ENCODE measurements around the gene SLC16A5.
A peak's percentile ranks its signal among the peaks of the same experiment; 100 is the strongest.
"Not testable (repeated sequence)": the region's sequence is repeated elsewhere in the genome, so short reads cannot be mapped to it uniquely, and the experiment has no call there.

Gene SLC16A5

GRCh38 chr17:75130632-75131277 is 43.0 kb downstream of the SLC16A5 start:
- peak overlapping the region; percentile 83 for H3K4me2 ChIP-seq (ENCODE audit: insufficient read depth, low read length)
- ATAC-seq (ENCODE audit: insufficient read depth, low read depth) (peak; percentile 57), DNase-seq (peak; percentile 63)
- H3K36me3 ChIP-seq (ENCODE audit: insufficient read depth, low read length): peaks cover 30% of the 10 kb centered on the region
- peaks cover 16% of the 10 kb centered on the region for H4K20me1 ChIP-seq (ENCODE audit: insufficient read depth, low read length)
- no peak for TF ChIP-seq EZH2 (IDR thresholded peaks at IDR 0.05; ENCODE audit: borderline replicate concordance, low read depth, low read length, severe bottlenecking)
- TF ChIP-seq CTCF (IDR thresholded peaks at IDR 0.05; ENCODE audit: borderline replicate concordance, extremely low read depth, low read length, poor library complexity, severe bottlenecking): peak; percentile 34
- no peaks in the 10 kb centered on the region for H3K9me3 ChIP-seq (ENCODE audit: insufficient read depth, low read length, severe bottlenecking)
- H2AFZ ChIP-seq (ENCODE audit: low read depth, low read length): peak overlapping the region; percentile 99
- H3K4me1 ChIP-seq (ENCODE audit: insufficient read depth, low read length): peaks cover 34% of the 10 kb centered on the region
- peaks cover 30% of the 10 kb centered on the region for H3K79me2 ChIP-seq (ENCODE audit: insufficient read depth, low read length)
- H3K27ac ChIP-seq (ENCODE audit: low read length): peak overlapping the region; percentile 87
- H3K9ac ChIP-seq (ENCODE audit: low read depth, low read length): peak overlapping the region; percentile 67
- peak overlapping the region; percentile 34 to 92 for H3K4me3 ChIP-seq (ENCODE audit: low read depth in 1 of 2, low read length in 2 of 2)
- no peaks in the 10 kb centered on the region for H3K27me3 ChIP-seq (ENCODE audit: insufficient read depth, low read length, poor library complexity)

GRCh38 chr17:75131278-75132017 is 43.7 kb downstream of the SLC16A5 start, which contains the start of gene NT5C:
Gene NT5C, minus strand, starts transcription at chr17:75131742. Its CDS starts 35 bp downstream, at chr17:75131707.
- Histone ChIP-seq H3K4me1 (ENCODE audit: insufficient read depth, low read length) (peaks cover 34% of the 10 kb centered on the region), H3K36me3 (ENCODE audit: insufficient read depth, low read length) (peaks cover 37% of the 10 kb centered on the region), H4K20me1 (ENCODE audit: insufficient read depth, low read length) (peaks cover 16% of the 10 kb centered on the region), H3K79me2 (ENCODE audit: insufficient read depth, low read length) (peaks cover 30% of the 10 kb centered on the region), H3K9ac (ENCODE audit: low read depth, low read length) (peak within 1 kb of the TSS; percentile 67), H3K4me2 (ENCODE audit: insufficient read depth, low read length) (peak within 1 kb of the TSS; percentile 83), H3K27me3 (ENCODE audit: insufficient read depth, low read length, poor library complexity) (no peaks in the 10 kb centered on the region), H3K9me3 (ENCODE audit: insufficient read depth, low read length, severe bottlenecking) (no peaks in the 10 kb centered on the region), H3K27ac (ENCODE audit: low read length) (peak within 1 kb of the TSS; percentile 87), H3K4me3 (ENCODE audit: low read depth in 1 of 2, low read length in 2 of 2) (peak within 1 kb of the TSS; percentile 34 to 92), H2AFZ (ENCODE audit: low read depth, low read length) (peak within 1 kb of the TSS; percentile 99)
- TF ChIP-seq EZH2 (IDR thresholded peaks at IDR 0.05; ENCODE audit: borderline replicate concordance, low read depth, low read length, severe bottlenecking): no peak
- TF ChIP-seq CTCF (IDR thresholded peaks at IDR 0.05; ENCODE audit: borderline replicate concordance, extremely low read depth, low read length, poor library complexity, severe bottlenecking): peak; percentile 81
- peak; percentile 81 for ATAC-seq (ENCODE audit: insufficient read depth, low read depth)
- DNase-seq: peak; percentile 76

GRCh38 chr17:75132018-75133000 is 44.6 kb downstream of the SLC16A5 start:
- H3K9me3 ChIP-seq (ENCODE audit: insufficient read depth, low read length, severe bottlenecking); ATAC-seq (ENCODE audit: insufficient read depth, low read depth); H3K27me3 ChIP-seq (ENCODE audit: insufficient read depth, low read length, poor library complexity); DNase-seq: not testable (repeated sequence)
- Histone ChIP-seq H2AFZ (ENCODE audit: low read depth, low read length) (peak overlapping the region; percentile 99), H3K36me3 (ENCODE audit: insufficient read depth, low read length) (peaks cover 41% of the 10 kb centered on the region), H3K4me2 (ENCODE audit: insufficient read depth, low read length) (peak overlapping the region; percentile 83), H4K20me1 (ENCODE audit: insufficient read depth, low read length) (peaks cover 16% of the 10 kb centered on the region), H3K9ac (ENCODE audit: low read depth, low read length) (peak overlapping the region; percentile 67), H3K4me3 (ENCODE audit: low read depth in 1 of 2, low read length in 2 of 2) (peak overlapping the region; percentile 34 to 92; a peak in 3 of 4 replicates), H3K79me2 (ENCODE audit: insufficient read depth, low read length) (peaks cover 33% of the 10 kb centered on the region), H3K27ac (ENCODE audit: low read length) (peak overlapping the region; percentile 87), H3K4me1 (ENCODE audit: insufficient read depth, low read length) (peaks cover 34% of the 10 kb centered on the region)

Data from DND-41 (cell line).